22Rv1 (cell line): ENCODE data around the gene CINP.

ENCODE experiments used
- ZFX ChIP-seq: fragments of 450-650 bp; IDR thresholded peaks from 2 replicates; pipeline ENCODE4 v1.6.1; 2017; ENCODE audit warnings: antibody characterized with exemption, borderline replicate concordance
- TF ChIP-seq, protein P1 (sequence below): fragments of 450-650 bp; IDR thresholded peaks from 2 replicates; pipeline ENCODE4 v1.5.1; 2017; ENCODE audit warnings: mild to moderate bottlenecking

DNA sequence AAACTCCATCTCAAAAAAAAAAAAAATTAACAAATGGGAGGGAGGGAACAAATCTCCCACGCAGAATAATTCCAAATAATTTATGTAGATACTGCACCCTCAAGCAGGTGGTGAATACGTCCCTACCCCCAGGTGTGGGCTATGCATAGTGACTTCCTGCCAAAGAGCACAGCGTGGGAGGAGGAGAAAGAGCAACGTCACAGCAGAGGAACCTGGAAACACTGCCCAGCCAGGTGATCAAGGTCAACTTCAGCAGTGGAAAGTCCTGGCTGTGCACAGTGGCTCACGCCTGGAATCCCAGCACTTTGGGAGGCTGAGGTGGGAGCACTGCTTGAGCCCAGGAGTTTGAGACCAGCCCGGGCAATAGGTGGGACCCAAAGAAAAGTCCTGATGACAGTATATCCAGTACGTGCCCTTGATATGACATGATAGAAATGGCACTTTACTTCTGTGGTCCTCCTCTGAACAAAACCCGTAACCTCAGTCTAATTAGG, 9.5 kb downstream of the CINP start:
- TF ChIP-seq, protein P1, sequence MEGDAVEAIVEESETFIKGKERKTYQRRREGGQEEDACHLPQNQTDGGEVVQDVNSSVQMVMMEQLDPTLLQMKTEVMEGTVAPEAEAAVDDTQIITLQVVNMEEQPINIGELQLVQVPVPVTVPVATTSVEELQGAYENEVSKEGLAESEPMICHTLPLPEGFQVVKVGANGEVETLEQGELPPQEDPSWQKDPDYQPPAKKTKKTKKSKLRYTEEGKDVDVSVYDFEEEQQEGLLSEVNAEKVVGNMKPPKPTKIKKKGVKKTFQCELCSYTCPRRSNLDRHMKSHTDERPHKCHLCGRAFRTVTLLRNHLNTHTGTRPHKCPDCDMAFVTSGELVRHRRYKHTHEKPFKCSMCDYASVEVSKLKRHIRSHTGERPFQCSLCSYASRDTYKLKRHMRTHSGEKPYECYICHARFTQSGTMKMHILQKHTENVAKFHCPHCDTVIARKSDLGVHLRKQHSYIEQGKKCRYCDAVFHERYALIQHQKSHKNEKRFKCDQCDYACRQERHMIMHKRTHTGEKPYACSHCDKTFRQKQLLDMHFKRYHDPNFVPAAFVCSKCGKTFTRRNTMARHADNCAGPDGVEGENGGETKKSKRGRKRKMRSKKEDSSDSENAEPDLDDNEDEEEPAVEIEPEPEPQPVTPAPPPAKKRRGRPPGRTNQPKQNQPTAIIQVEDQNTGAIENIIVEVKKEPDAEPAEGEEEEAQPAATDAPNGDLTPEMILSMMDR: no peak
- no peak for TF ChIP-seq ZFX
